ENCODE data around the gene ADCY7. TPM values are rescaled to one million over a fixed set of nuclear protein-coding genes. Genes with fewer than 3 reads are reported as not detected.

Gene ADCY7
- total RNA-seq, 1 donor from 2014 or later, result 4.6 TPM

DNA sequence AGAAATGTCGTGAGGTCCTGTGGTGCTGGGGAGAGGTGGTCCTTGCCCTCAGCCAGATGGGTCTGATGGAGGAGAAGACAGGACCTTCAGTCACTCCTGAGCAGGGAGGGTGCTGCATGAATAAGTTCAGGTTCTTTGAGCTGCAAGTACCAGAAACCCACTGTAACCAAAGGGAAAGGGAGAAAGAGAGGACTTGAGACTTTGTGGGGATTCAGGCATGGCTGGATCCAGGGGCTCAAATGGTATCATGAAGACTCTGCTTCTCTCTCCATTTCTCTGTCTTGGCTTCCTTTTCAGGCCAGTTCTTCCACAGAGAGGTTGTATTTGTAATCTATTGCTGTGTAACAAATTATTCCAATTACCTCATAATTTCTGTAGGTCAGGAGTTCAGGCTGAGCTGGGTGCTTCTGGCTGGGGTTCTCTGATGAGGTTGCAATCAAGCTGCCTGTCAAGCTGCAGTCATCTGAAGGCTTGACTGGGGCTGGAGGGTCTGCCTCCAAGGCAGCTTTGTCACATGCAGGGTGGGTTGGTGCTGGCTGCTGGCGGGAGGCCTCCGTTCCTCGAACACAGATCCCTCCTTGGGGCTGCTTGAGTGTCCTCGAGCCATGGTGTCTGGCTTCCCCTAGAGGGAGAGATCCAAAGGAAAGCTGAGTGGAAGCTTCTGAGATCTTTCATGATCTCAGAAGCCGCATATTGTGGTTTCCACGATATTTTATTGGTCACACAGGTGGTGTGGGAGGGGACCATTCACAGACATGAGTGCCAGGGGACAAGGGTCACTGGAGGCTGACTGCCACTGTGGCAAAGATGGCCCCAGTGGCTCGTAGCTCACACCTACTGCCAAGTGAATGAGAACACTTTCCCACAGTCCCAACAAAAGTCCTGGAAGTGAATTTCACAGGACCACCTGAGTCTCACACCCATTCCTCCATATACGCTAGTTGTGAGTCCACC lies 5.9 kb upstream of the ADCY7 start:
- Mint-ChIP-seq H3K27ac (ENCODE audit: unreplicated experiment) (peak overlapping the region; percentile 85), H3K36me3 (ENCODE audit: unreplicated experiment) (peaks cover 3% of the 10 kb centered on the region), H3K4me3 (ENCODE audit: unreplicated experiment) (no peak overlapping the region), H3K9me3 (ENCODE audit: unreplicated experiment) (peaks cover 7% of the 10 kb centered on the region), H3K27me3 (ENCODE audit: unreplicated experiment) (peaks cover 13% of the 10 kb centered on the region), H3K4me1 (ENCODE audit: unreplicated experiment) (peaks cover 19% of the 10 kb centered on the region)
- DNase-seq (ENCODE audit: extremely low spot score, unreplicated experiment), result no peak
- TF ChIP-seq, protein P1, sequence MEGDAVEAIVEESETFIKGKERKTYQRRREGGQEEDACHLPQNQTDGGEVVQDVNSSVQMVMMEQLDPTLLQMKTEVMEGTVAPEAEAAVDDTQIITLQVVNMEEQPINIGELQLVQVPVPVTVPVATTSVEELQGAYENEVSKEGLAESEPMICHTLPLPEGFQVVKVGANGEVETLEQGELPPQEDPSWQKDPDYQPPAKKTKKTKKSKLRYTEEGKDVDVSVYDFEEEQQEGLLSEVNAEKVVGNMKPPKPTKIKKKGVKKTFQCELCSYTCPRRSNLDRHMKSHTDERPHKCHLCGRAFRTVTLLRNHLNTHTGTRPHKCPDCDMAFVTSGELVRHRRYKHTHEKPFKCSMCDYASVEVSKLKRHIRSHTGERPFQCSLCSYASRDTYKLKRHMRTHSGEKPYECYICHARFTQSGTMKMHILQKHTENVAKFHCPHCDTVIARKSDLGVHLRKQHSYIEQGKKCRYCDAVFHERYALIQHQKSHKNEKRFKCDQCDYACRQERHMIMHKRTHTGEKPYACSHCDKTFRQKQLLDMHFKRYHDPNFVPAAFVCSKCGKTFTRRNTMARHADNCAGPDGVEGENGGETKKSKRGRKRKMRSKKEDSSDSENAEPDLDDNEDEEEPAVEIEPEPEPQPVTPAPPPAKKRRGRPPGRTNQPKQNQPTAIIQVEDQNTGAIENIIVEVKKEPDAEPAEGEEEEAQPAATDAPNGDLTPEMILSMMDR (IDR thresholded peaks at IDR 0.05), result no peak

DNA sequence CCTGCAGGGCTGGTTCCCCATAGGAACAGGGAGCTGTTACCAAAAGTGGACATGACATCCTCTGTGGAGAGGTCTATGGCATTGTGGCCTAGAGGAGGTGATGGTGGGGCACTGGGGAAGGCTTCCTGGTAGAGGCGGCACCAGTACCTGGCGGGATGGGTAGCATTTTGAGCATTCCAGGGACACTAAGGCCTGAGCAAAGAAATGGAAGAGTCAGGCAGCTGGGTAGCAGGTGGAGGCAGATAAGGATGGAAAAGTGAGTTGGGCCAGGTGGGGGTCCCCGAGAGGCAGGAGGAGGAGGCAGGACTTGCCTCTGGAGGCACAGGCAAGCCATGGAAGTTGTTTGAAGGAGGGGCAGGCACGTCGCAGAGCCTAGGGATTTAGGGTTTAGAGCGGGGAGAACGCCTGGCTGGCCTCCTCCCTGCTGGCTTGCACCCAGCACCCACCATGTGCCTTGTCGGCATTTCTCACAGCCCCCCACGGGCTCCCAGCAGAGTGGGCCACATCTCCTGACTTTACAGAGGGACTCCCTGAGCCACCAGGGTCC lies 5.1 kb upstream of the ADCY7 start:
- Mint-ChIP-seq H3K9me3 (ENCODE audit: unreplicated experiment) (peaks cover 3% of the 10 kb centered on the region), H3K4me3 (ENCODE audit: unreplicated experiment) (no peak overlapping the region)

DNA sequence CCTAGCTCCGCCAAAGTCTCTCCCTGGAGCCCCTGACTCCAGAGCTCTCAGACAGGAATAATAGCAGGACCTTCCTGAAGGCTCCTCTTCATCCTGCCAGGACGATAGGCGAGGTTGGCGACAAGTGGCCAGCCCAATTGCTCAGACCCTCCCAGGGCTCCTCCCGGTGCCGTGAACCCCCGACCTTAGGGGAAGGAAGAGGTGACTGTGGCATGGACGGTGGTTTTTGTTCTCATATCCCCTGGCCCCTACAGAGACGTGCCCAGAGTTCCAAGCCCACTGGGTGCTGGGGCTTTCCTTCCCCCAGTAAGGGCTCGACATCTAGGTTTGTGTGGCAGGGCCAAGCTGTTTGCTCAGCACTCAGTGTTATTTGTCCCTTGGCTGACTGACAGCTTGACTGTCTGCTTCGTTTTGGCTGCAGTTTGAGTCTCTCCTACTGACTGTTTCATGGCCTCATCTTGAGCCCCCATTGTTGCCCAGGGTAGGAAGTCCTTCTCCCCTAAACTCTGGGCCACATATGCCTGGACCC lies 4.6 kb upstream of the ADCY7 start:
- Mint-ChIP-seq H3K27ac (ENCODE audit: unreplicated experiment) (no peak overlapping the region), H3K36me3 (ENCODE audit: unreplicated experiment) (no peaks in the 10 kb centered on the region), H3K4me1 (ENCODE audit: unreplicated experiment) (peaks cover 30% of the 10 kb centered on the region), H3K9me3 (ENCODE audit: unreplicated experiment) (peaks cover 3% of the 10 kb centered on the region), H3K27me3 (ENCODE audit: unreplicated experiment) (peaks cover 5% of the 10 kb centered on the region), H3K4me3 (ENCODE audit: unreplicated experiment) (no peak overlapping the region)
- TF ChIP-seq, protein P1 (IDR thresholded peaks at IDR 0.05), result no peak
- no peak for DNase-seq (ENCODE audit: extremely low spot score, unreplicated experiment)

More for the DNA sequence above, 5.1 kb upstream of the ADCY7 start:
- Mint-ChIP-seq H3K27ac (ENCODE audit: unreplicated experiment) (no peak overlapping the region), H3K36me3 (ENCODE audit: unreplicated experiment) (no peaks in the 10 kb centered on the region), H3K27me3 (ENCODE audit: unreplicated experiment) (peaks cover 7% of the 10 kb centered on the region), H3K4me1 (ENCODE audit: unreplicated experiment) (peaks cover 24% of the 10 kb centered on the region)
- DNase-seq (ENCODE audit: extremely low spot score, unreplicated experiment), result no peak
- TF ChIP-seq, protein P1 (IDR thresholded peaks at IDR 0.05), result no peak

DNA sequence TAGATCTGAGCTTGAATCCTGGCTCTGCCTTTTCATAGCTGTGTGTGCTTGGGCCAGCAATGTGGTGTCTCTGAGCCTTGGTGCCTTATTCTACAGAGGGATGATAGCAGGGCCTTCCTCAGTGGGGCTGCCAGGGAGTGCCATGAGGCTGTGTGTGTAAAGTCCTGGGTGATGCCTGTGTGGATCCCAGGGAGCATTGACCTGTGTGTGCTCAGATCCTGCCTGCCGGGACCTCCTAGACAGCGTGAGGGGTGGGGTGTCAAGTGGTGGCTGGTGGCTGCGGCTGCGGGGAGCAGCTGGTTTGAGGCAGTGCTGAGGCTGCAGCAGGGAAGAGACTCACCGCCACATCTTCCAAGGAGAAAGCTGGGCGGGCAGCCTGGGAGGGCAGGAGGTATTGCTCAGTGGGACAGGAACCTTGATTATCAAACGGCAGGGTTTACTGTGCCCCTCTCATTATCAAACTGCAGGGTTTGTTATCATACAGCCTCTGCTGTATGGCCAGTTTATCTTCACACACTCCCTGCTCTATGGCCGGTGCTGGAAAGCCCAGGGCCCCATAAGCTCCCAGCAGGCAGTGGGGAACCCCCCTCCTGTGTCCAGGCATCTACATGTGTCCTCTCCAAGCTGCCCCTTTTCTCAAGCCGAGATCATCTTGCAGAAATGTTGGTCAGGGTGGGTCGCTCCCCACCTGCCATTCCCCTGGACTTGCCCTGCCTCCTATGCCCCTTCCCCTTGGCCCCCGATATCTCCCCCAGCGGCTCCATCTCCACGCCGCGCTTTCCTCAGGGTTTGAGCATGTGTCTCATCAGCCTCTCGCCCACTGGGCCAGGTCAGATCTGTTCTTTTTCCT lies 3.1 kb upstream of the ADCY7 start:
- no peak for DNase-seq (ENCODE audit: extremely low spot score, unreplicated experiment)
- H3K4me3 Mint-ChIP-seq (ENCODE audit: unreplicated experiment), result no peak overlapping the region
- TF ChIP-seq, protein P1 (IDR thresholded peaks at IDR 0.05), result no peak
- no peak overlapping the region for H3K27ac Mint-ChIP-seq (ENCODE audit: unreplicated experiment)
- H3K36me3 Mint-ChIP-seq (ENCODE audit: unreplicated experiment), result no peaks in the 10 kb centered on the region
- H3K9me3 Mint-ChIP-seq (ENCODE audit: unreplicated experiment), result peaks cover 3% of the 10 kb centered on the region
- peaks cover 39% of the 10 kb centered on the region for H3K4me1 Mint-ChIP-seq (ENCODE audit: unreplicated experiment)
- H3K27me3 Mint-ChIP-seq (ENCODE audit: unreplicated experiment), result no peaks in the 10 kb centered on the region

Data from osteocyte (in vitro differentiated cells).